H1 (cell line): ENCODE results near the gene OR2Y1. TPM values are rescaled to one million over a fixed set of nuclear protein-coding genes. Genes with fewer than 3 reads are reported as not detected.
"Not testable (repeated sequence)": the region's sequence is repeated elsewhere in the genome, so short reads cannot be mapped to it uniquely, and the experiment has no call there.

ENCODE experiments used
- CTCF ChIA-PET: fragments of 300-600 bp; sonication (Branson Sonifier 250); formaldehyde crosslinking; loops from one replicate; lab custom pipeline; 2021; ENCODE audit not compliant: partially characterized antibody; lab: Charles Lee
- POLR2A ChIA-PET: fragments of 300-600 bp; sonication (Branson Sonifier 250); formaldehyde crosslinking; loops from one replicate; lab custom pipeline; 2021; ENCODE audit warnings: inconsistent platforms; ENCODE audit not compliant: partially characterized antibody; lab: Charles Lee
- DNase-seq, 2 experiments: peaks; one replicate each; pipeline versions ENCODE4 v3.0.0 to v3.0.0-alpha.2; 2010 to 2022; ENCODE audit warnings: low spot score in 2 of 2, low read depth in 1 of 2, mixed read lengths in 1 of 2
- FAIRE-seq: peaks from 2 replicates; lab custom pipeline; 2011; peaks lifted over from hg19 to GRCh38; lab: Jason Lieb, UNC
- H2AFZ ChIP-seq: 2 replicates; pipeline ENCODE4 v1.8.1; 2012; ENCODE audit warnings: low read length, inconsistent platforms
- H2AK5ac ChIP-seq: 2 replicates; pipeline ENCODE4 v1.6.1; 2013; ENCODE audit warnings: low read depth, low read length
- H2BK120ac ChIP-seq: replicated peaks from 2 replicates; pipeline ENCODE3; 2013; ENCODE audit warnings: low read depth, low read length, inconsistent platforms
- H2BK12ac ChIP-seq: 2 replicates; pipeline ENCODE4 v1.6.1; 2013; ENCODE audit warnings: low read depth, low read length
- H2BK15ac ChIP-seq: 2 replicates; pipeline ENCODE4 v1.6.1; 2013; ENCODE audit warnings: low read length
- H2BK20ac ChIP-seq: 2 replicates; pipeline ENCODE4 v1.6.1; 2013; ENCODE audit warnings: low read length
- H2BK5ac ChIP-seq: 2 replicates; pipeline ENCODE4 v1.6.1; 2013; ENCODE audit warnings: low read depth, low read length
- H3K14ac ChIP-seq: 2 replicates; pipeline ENCODE4 v1.6.1; 2013; ENCODE audit warnings: inconsistent platforms; ENCODE audit not compliant: insufficient read length
- H3K18ac ChIP-seq: 2 replicates; pipeline ENCODE4 v1.6.1; 2013; ENCODE audit warnings: low read length; ENCODE audit errors: extremely low read depth
- H3K23ac ChIP-seq: 2 replicates; pipeline ENCODE4 v1.6.1; 2013; ENCODE audit warnings: inconsistent platforms; ENCODE audit not compliant: insufficient read length
- H3K23me2 ChIP-seq: 2 replicates; pipeline ENCODE4 v1.6.1; 2013; ENCODE audit warnings: low read depth, low read length
- H3K27ac ChIP-seq: 2 replicates; pipeline ENCODE4 v1.6.1; 2011; ENCODE audit warnings: low read depth, low read length, inconsistent platforms
- H3K27me3 ChIP-seq, 4 experiments: replicated peaks in 1 of 4; 1 replicate in 1 of 4; 2 replicates in 3 of 4; pipeline versions ENCODE4 v1.6.1 to v1.8.1; 2011 to 2013; ENCODE audit warnings: low read length in 3 of 4, mild to moderate bottlenecking in 3 of 4, inconsistent platforms in 2 of 4, mixed read lengths in 2 of 4, moderate library complexity in 1 of 4; ENCODE audit not compliant: control insufficient read depth in 3 of 4, insufficient read depth in 3 of 4; ENCODE audit errors: extremely low read depth in 1 of 4
- H3K36me3 ChIP-seq, 4 experiments: 2 replicates each; pipeline versions ENCODE4 v1.6.1 to v1.8.1; 2011 to 2013; ENCODE audit warnings: mild to moderate bottlenecking in 4 of 4, low read length in 3 of 4, moderate library complexity in 2 of 4, control low read depth in 1 of 4, inconsistent platforms in 1 of 4; ENCODE audit not compliant: insufficient read depth in 4 of 4, control insufficient read depth in 2 of 4
- H3K4ac ChIP-seq: replicated peaks from 2 replicates; pipeline ENCODE3; 2013; ENCODE audit warnings: low read length, low read depth, mixed read lengths, inconsistent platforms; ENCODE audit not compliant: insufficient read length
- H3K4me1 ChIP-seq, 4 experiments: replicated peaks in 1 of 4; 1 replicate in 1 of 4; 2 replicates in 3 of 4; pipeline versions ENCODE4 v1.6.1 to v1.8.1; 2011 to 2013; ENCODE audit warnings: low read length in 3 of 4, inconsistent platforms in 2 of 4, mixed read lengths in 1 of 4; ENCODE audit not compliant: insufficient read depth in 4 of 4, control insufficient read depth in 3 of 4
- H3K4me2 ChIP-seq, 2 experiments: 2 replicates each; pipeline versions ENCODE4 v1.6.1 to v1.8.1; 2011 to 2013; ENCODE audit warnings: low read depth in 2 of 2, low read length in 2 of 2, control low read depth in 1 of 2, inconsistent platforms in 1 of 2, mild to moderate bottlenecking in 1 of 2; ENCODE audit not compliant: insufficient read depth in 1 of 2
- H3K4me3 ChIP-seq, 4 experiments: fragments of 200-600, 300-600 bp in 1 of 4; sonication (generic), shearing (Covaris generic), sonication (Bioruptor Twin) in 1 of 4; 2 replicates each; pipeline versions ENCODE4 v1.5.1 to v1.8.1; 2011 to 2016; ENCODE audit warnings: low read length in 4 of 4, low read depth in 3 of 4, control low read depth in 2 of 4, inconsistent platforms in 2 of 4, mild to moderate bottlenecking in 2 of 4, mixed read lengths in 1 of 4, moderate library complexity in 1 of 4; ENCODE audit not compliant: insufficient read depth in 2 of 4; ENCODE audit errors: extremely low read depth in 1 of 4
- H3K56ac ChIP-seq: replicated peaks from 2 replicates; pipeline ENCODE3; 2013; ENCODE audit warnings: low read depth, mild to moderate bottlenecking, mixed read lengths, low read length, inconsistent platforms; ENCODE audit not compliant: insufficient read length
- H3K79me1 ChIP-seq: 2 replicates; pipeline ENCODE4 v1.6.1; 2013; ENCODE audit warnings: low read depth, low read length, control low read depth
- H3K79me2 ChIP-seq, 2 experiments: 2 replicates each; pipeline versions ENCODE4 v1.6.1 to v1.8.1; 2012 to 2013; ENCODE audit warnings: low read length in 2 of 2, mild to moderate bottlenecking in 2 of 2, inconsistent platforms in 1 of 2; ENCODE audit not compliant: insufficient read depth in 2 of 2, control insufficient read depth in 1 of 2
- H3K9ac ChIP-seq, 4 experiments: replicated peaks in 1 of 4; 1 replicate in 1 of 4; 2 replicates in 3 of 4; pipeline versions ENCODE4 v1.6.1 to v1.8.1; 2011 to 2013; ENCODE audit warnings: low read depth in 3 of 4, low read length in 3 of 4, control low read depth in 2 of 4, mild to moderate bottlenecking in 2 of 4, moderate library complexity in 2 of 4, inconsistent platforms in 1 of 4; ENCODE audit errors: extremely low read depth in 1 of 4
- H3K9me3 ChIP-seq, 2 experiments: 2 replicates each; pipeline versions ENCODE4 v1.6.1 to v1.8.1; 2012 to 2013; ENCODE audit warnings: mild to moderate bottlenecking in 2 of 2, moderate library complexity in 2 of 2, control low read depth in 1 of 2, inconsistent platforms in 1 of 2, low read depth in 1 of 2, low read length in 1 of 2, mixed read lengths in 1 of 2; ENCODE audit not compliant: insufficient read depth in 2 of 2
- H4K20me1 ChIP-seq, 2 experiments: replicated peaks in 1 of 2; 2 replicates each; pipeline versions ENCODE3 to v1.8.1; 2011 to 2013; ENCODE audit warnings: inconsistent platforms in 2 of 2, low read length in 2 of 2, mild to moderate bottlenecking in 1 of 2; ENCODE audit not compliant: insufficient read depth in 2 of 2, control insufficient read depth in 1 of 2
- H4K5ac ChIP-seq: 2 replicates; pipeline ENCODE4 v1.6.1; 2013; ENCODE audit warnings: low read length, low read depth, mixed read lengths, inconsistent platforms; ENCODE audit not compliant: insufficient read length
- H4K8ac ChIP-seq: 2 replicates; pipeline ENCODE4 v1.8.0; 2013; ENCODE audit warnings: mild to moderate bottlenecking, moderate library complexity, low read length, inconsistent platforms; ENCODE audit not compliant: insufficient read depth; ENCODE audit errors: extremely low read depth
- H4K91ac ChIP-seq: replicated peaks from 2 replicates; pipeline ENCODE3; 2013; ENCODE audit warnings: low read length, mixed read lengths, inconsistent platforms; ENCODE audit not compliant: insufficient read length
- WGBS, 2 experiments: shearing (Covaris generic) in 1 of 2; methylation state at CpG; one replicate each; pipeline versions ENCODE4 v1.1.6 to v1.1.7; 2013 to 2015; ENCODE audit warnings: low lambda C conversion rate in 2 of 2, mixed read lengths in 2 of 2, inconsistent platforms in 1 of 2, low coverage in 1 of 2, missing lambda C conversion rate in 1 of 2; ENCODE audit not compliant: insufficient replicate concordance in 2 of 2, insufficient coverage in 1 of 2, insufficient read length in 1 of 2; ENCODE audit errors: extremely low coverage in 1 of 2, missing lambda C conversion rate in 1 of 2; 5-methylcytosine and 5-hydroxymethylcytosine counted together
- polyA plus RNA-seq, 7 experiments: library from polyadenylated mRNA; depleted of rRNA in 3 of 7; stranded (reverse) in 5 of 7; unstranded in 2 of 7; fragments of >200 nt in 5 of 7; fragments of 200-250 nt in 2 of 7; gene quantifications; 1 replicate in 5 of 7; 2 replicates in 1 of 7; 4 replicates in 1 of 7; pipeline versions ENCODE4 v1.2.1 to v1.2.3, GENCODE V29; 2011 to 2013; ENCODE audit warnings: missing spikeins in 2 of 7, mixed read lengths in 2 of 7
- total RNA-seq: library from RNA; stranded (reverse); fragmentation: NEBNext Ultra II Directional; extraction: Animal tissue kit (Norgen Biotek cat#: 25700); gene quantifications from 2 replicates; pipeline ENCODE4 v1.2.1, GENCODE V29; 2021

OR2Y1 gene
- total and polyA plus RNA-seq, 2 of the 8 experiments (the other 6 are each of a cell fraction or from before 2014, with no cell fraction given): not detected

DNA sequence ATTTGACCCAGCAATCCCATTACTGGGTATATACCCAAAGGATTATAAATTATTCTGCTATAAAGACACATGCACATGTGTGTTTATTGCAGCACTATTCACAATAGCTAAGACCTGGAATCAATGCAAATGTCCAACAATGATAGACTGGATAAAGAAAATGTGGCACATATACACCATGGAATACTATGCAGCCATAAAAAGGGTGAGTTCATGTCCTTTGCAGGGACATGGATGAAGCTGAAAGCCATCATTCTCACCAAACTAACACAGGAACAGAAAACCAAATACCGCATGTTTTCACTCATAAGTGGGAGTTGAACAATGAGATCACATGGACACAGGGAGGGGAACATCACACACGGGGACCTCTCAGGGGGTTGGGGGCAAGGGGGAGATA, 36.5 kb downstream of the OR2Y1 start:
- H2BK5ac ChIP-seq, H3K79me1 ChIP-seq, H3K4me1 ChIP-seq, H3K14ac ChIP-seq, H3K4me2 ChIP-seq, H3K9me3 ChIP-seq, FAIRE-seq, H3K4ac ChIP-seq, DNase-seq, H2BK20ac ChIP-seq, POLR2A ChIA-PET, H3K27me3 ChIP-seq, H3K27ac ChIP-seq, H2AK5ac ChIP-seq, H3K18ac ChIP-seq, H3K56ac ChIP-seq, H2BK15ac ChIP-seq, H3K79me2 ChIP-seq, H4K20me1 ChIP-seq, H2BK120ac ChIP-seq, H3K36me3 ChIP-seq, H4K91ac ChIP-seq, H2BK12ac ChIP-seq, H4K8ac ChIP-seq, H3K4me3 ChIP-seq, H2AFZ ChIP-seq, H4K5ac ChIP-seq, H3K23me2 ChIP-seq, H3K9ac ChIP-seq, H3K23ac ChIP-seq: not testable (repeated sequence)
- CTCF ChIA-PET: interaction anchor here (1.3 to 1.5 kb wide), 2 partner anchors 14 to 15 kb away, joined by 3 read pairs; no protein-coding TSS in a partner anchor
- 78% methylated on average over 2 of the region's 2 CpGs; no CpG with 5 or more reads in 1 of the 2 experiments for WGBS, 2 experiments
